ENCODE measurements around the gene SLC38A4. TPM values are rescaled to one million over a fixed set of nuclear protein-coding genes. Genes with fewer than 3 reads are reported as not detected.
"Not testable (repeated sequence)": the region's sequence is repeated elsewhere in the genome, so short reads cannot be mapped to it uniquely, and the experiment has no call there.

SLC38A4 gene
- polyA plus RNA-seq, 3 donors, result 27.5 to 32.1 (median 28.3) TPM

GRCh38 chr12:46778415-46778814 lies 47.4 kb downstream of the SLC38A4 start:
- DNase-seq, result no peak

- DNase-seq, result no peak
Measured at GRCh38 chr12:46777587-46777986, 48.2 kb downstream of the SLC38A4 start.

- no peak for DNase-seq
Measured at GRCh38 chr12:46775796-46776195, 50.0 kb downstream of the SLC38A4 start.

- no peak for DNase-seq
Measured at GRCh38 chr12:46774322-46774633, 51.5 kb downstream of the SLC38A4 start.

- DNase-seq, result no peak
Measured at GRCh38 chr12:46773586-46774321, 52.0 kb downstream of the SLC38A4 start.

GRCh38 chr12:46771268-46771827 lies 54.4 kb downstream of the SLC38A4 start:
- DNase-seq, result no peak

- DNase-seq, result peak; percentile 47
Measured at GRCh38 chr12:46770501-46771183, 55.2 kb downstream of the SLC38A4 start.

GRCh38 chr12:46764005-46764404 lies 61.8 kb downstream of the SLC38A4 start:
- no peak for DNase-seq

GRCh38 chr12:46763230-46763629 lies 62.6 kb downstream of the SLC38A4 start:
- no peak for DNase-seq

GRCh38 chr12:46754550-46754949 lies 71.2 kb downstream of the SLC38A4 start:
- DNase-seq, result no peak

GRCh38 chr12:46752396-46752795 lies 73.4 kb downstream of the SLC38A4 start:
- no peak for DNase-seq

- DNase-seq, result no peak
Measured at GRCh38 chr12:46751173-46751572, 74.6 kb downstream of the SLC38A4 start.

- no peak for DNase-seq
Measured at GRCh38 chr12:46749322-46749721, 76.5 kb downstream of the SLC38A4 start.

- DNase-seq, result no peak
Measured at GRCh38 chr12:46744283-46744682, 81.5 kb downstream of the SLC38A4 start.

- no peak for DNase-seq
Measured at GRCh38 chr12:46743456-46743855, 82.3 kb downstream of the SLC38A4 start.

GRCh38 chr12:46742271-46742670 lies 83.5 kb downstream of the SLC38A4 start:
- not testable (repeated sequence) for DNase-seq

GRCh38 chr12:46725332-46725731 lies 100.5 kb downstream of the SLC38A4 start:
- DNase-seq, result no peak

- no peak for DNase-seq
Measured at GRCh38 chr12:46723629-46724419, 102.0 kb downstream of the SLC38A4 start.

- DNase-seq, result peak; percentile 10
Measured at GRCh38 chr12:46722394-46723185, 103.2 kb downstream of the SLC38A4 start.

GRCh38 chr12:46718495-46718894 lies 107.3 kb downstream of the SLC38A4 start:
- DNase-seq, result no peak

- no peak for DNase-seq
Measured at GRCh38 chr12:46717868-46718267, 107.9 kb downstream of the SLC38A4 start.

- no peak for DNase-seq
Measured at GRCh38 chr12:46717159-46717558, 108.6 kb downstream of the SLC38A4 start.
